ENCODE results near the gene HDAC3. TPM values are rescaled to one million over a fixed set of nuclear protein-coding genes. Genes with fewer than 3 reads are reported as not detected.

HDAC3 gene
- total RNA-seq: 43.1 and 49.1 TPM in 2 replicates

DNA sequence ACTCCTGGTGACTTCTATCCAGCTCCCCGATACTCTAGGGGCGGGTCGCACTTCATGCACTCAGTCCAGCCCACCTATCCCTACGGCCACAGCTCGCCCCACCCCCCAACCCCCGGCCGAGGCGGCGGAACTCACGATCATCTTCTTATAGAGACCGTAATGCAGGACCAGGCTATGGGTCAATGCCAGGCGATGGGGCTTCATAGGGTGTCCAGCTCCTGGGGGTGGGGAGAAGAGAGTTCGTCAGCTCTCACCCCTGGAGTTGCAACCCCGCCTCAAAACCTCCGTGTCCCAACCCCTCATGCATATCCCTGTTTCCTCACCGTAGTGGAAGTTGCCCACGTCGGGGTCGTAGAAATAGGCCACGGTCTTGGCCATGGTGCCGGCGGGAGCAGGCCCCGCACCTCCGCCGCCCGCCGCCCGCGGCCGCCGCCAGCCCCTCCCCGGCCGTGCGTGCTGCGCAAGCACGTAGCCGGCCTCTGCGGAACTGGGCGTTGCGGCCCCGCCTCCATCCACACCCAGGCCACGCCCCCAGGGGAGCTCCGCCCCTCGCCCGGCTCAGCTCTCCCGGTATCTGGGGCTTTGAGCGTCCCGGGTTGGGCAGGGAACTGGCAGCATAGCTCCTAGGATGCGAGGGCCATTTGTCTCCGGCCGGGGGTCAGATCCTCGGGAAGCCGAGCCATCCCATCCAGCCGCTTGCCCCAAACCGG lies at the start of gene HDAC3, which contains the start of gene RELL2:
HDAC3 (minus strand) TSS at position 437 of the 710 bp plus-strand sequence; CDS start at position 378, 59 bp downstream.
RELL2 (plus strand) TSS at position 585 of the 710 bp plus-strand sequence. CDS start 1,229 bp downstream, outside the sequence.

GRCh38 chr5:141681695-141682641 lies 45.3 kb upstream of the HDAC3 start, which contains the start of gene ARAP3:
Gene ARAP3 (minus strand): TSS chr5:141682230. CDS start chr5:141680486, 1,744 bp downstream.

GRCh38 chr5:141650851-141651727 lies 14.4 kb upstream of the HDAC3 start, which contains the start of gene FCHSD1:
Gene FCHSD1 (minus strand): TSS chr5:141651418. CDS start chr5:141651368, 50 bp downstream.

DNA sequence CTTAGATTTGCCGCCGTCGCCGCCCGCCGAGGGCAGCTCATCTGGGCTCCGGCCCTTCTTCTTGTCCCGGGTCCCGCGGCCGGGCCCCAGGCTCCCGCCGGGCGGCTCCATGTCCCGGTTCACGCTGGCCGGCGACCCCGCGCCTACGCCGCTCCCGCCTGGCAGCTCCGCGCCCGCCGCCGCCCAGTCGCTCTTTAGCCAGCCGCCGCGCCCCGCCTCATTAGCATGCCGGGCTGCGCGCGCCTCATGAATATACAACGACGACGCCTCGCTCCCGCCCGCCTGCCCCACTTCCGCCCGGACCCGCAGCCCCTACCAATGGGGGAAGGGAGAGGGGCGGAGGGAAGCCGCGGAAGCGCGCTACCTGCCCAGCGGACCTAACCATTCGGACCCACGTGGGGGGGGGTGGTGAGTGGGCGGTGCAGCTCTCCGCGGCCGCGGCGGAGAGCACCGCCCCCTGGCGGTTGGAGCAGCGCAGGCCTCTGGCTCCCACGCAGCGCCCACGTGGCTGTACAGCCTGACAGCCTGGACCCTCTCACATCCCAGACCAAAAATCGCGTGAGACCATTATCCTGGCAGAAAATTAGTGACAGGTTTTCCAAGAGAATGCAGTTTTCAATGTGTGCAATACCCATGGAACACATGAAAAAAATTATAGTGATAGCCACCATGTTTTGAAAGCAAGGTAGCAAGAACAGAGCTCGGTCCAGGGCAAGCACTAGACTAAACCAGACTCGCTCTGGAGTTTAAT lies 17.7 kb downstream of the HDAC3 start, which contains the start of gene DIAPH1:
DIAPH1 (minus strand) TSS at position 197 of the 751 bp plus-strand sequence; CDS start at position 111, 86 bp downstream.

Other genes with a start within 250 kb of the HDAC3 start
- gene PCDHGB4, start 249.2 kb downstream of the HDAC3 start, total RNA-seq: 9.6 and 22.0 TPM in 2 replicates
- gene PCDHGA8, start 244.2 kb downstream of the HDAC3 start, total RNA-seq: 1.3 and 2.8 TPM in 2 replicates
- 17.8 and 21.4 TPM in 2 replicates for gene PCDHGB5, start 238.9 kb downstream of the HDAC3 start, total RNA-seq
- 2.1 and 3.1 TPM in 2 replicates for gene PCDHGA9, start 234.1 kb downstream of the HDAC3 start, total RNA-seq
- 0.96 and 2.5 TPM in 2 replicates for gene PCDHGB6, start 228.8 kb downstream of the HDAC3 start, total RNA-seq
- 1.2 and 3.4 TPM in 2 replicates for gene PCDHGA10, start 223.9 kb downstream of the HDAC3 start, total RNA-seq
- 1.9 and 4.5 TPM in 2 replicates for gene PCDHGB7, start 219.2 kb downstream of the HDAC3 start, total RNA-seq
- gene PCDHGA11, start 215.8 kb downstream of the HDAC3 start, total RNA-seq: 3.1 and 4.5 TPM in 2 replicates
- 6.7 and 14.7 TPM in 2 replicates for gene PCDHGA12, start 206.3 kb downstream of the HDAC3 start, total RNA-seq
- gene PCDHGC3, start 160.9 kb downstream of the HDAC3 start, total RNA-seq: 24.7 and 31.0 TPM in 2 replicates
- gene PCDHGC4, start 151.8 kb downstream of the HDAC3 start, total RNA-seq: 0.77 and 1.1 TPM in 2 replicates
- gene PCDHGC5, start 147.8 kb downstream of the HDAC3 start, total RNA-seq: 1.7 and 2.0 TPM in 2 replicates
- gene DIAPH1, start 17.8 kb downstream of the HDAC3 start, total RNA-seq: 16.1 and 41.4 TPM in 2 replicates
- 2.7 and 3.7 TPM in 2 replicates for gene RELL2, start 148 bp upstream of the HDAC3 start, total RNA-seq
- 18.6 and 40.3 TPM in 2 replicates for gene FCHSD1, start 14.6 kb upstream of the HDAC3 start, total RNA-seq
- 6.5 and 8.8 TPM in 2 replicates for gene ARAP3, start 45.4 kb upstream of the HDAC3 start, total RNA-seq
- 0.77 and 2.3 TPM in 2 replicates for gene PCDH1, start 241.6 kb upstream of the HDAC3 start, total RNA-seq